ENCODE results near the gene SNX10. TPM values are rescaled to one million over a fixed set of nuclear protein-coding genes. Genes with fewer than 3 reads are reported as not detected.

Gene SNX10
- total RNA-seq, 3 donors from 2014 or later = 13.4 to 24.6 (median 18.1) TPM

DNA sequence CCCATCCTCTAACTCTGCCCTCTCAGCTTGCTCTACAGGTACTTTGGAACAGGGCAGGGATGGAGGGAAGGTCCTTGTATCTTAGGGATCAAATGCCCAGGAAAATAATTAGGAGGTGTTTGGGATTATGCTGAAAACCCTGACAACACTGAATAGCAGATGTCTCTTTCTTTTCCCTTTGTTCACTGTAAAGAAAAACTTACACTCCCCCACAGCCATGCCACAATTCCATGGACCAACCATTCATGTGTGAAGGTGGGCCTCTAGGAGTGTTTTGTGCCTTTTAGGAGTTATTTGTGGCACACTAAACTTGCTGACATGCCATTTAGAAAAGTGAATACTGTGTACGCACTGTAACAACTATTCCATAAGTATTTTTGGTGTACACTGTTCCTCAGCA is 108.1 kb downstream of the SNX10 start:
- Histone ChIP-seq H3K4me1 (no peaks in the 10 kb centered on the region), H3K36me3 (no peaks in the 10 kb centered on the region), H3K27ac (peak overlapping the region in 1 of 2 donors; percentile 89), H3K27me3 (no peaks in the 10 kb centered on the region), H3K9me3 (no peaks in the 10 kb centered on the region), H3K4me3 (no peak overlapping the region)
- intact Hi-C loops (cut with DNase I; ENCODE audit: low total_unique reads) = no loop called here
- TF ChIP-seq, protein P1, sequence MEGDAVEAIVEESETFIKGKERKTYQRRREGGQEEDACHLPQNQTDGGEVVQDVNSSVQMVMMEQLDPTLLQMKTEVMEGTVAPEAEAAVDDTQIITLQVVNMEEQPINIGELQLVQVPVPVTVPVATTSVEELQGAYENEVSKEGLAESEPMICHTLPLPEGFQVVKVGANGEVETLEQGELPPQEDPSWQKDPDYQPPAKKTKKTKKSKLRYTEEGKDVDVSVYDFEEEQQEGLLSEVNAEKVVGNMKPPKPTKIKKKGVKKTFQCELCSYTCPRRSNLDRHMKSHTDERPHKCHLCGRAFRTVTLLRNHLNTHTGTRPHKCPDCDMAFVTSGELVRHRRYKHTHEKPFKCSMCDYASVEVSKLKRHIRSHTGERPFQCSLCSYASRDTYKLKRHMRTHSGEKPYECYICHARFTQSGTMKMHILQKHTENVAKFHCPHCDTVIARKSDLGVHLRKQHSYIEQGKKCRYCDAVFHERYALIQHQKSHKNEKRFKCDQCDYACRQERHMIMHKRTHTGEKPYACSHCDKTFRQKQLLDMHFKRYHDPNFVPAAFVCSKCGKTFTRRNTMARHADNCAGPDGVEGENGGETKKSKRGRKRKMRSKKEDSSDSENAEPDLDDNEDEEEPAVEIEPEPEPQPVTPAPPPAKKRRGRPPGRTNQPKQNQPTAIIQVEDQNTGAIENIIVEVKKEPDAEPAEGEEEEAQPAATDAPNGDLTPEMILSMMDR (IDR thresholded peaks at IDR 0.05) = no peak
- no peak for TF ChIP-seq POLR2AphosphoS5 (IDR thresholded peaks at IDR 0.05)
- no peak for TF ChIP-seq POLR2A (IDR thresholded peaks at IDR 0.05)
- no peak for DNase-seq (ENCODE audit: low spot score in 2 of 2)

DNA sequence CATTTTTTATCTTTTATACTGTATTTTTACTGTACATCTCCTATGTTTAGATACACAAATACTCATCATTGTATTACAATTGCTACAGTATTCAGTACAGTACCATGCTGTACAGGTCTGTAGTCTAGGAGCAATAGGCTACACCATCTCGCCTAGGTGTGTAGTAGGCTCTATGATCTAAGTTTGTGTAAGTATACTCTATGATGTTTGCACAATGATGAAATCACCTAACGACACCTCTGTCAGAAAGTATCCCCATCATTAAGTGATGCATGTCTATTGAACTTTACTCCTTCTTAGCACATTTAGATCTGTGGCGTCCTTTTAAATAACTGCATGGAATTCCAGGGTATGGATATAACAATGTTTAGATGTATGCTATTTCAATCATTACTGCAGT is 112.0 kb downstream of the SNX10 start:
- Histone ChIP-seq H3K9me3 (no peaks in the 10 kb centered on the region), H3K36me3 (no peaks in the 10 kb centered on the region), H3K4me3 (no peak overlapping the region), H3K27ac (no peak overlapping the region), H3K4me1 (no peaks in the 10 kb centered on the region), H3K27me3 (no peaks in the 10 kb centered on the region)
- TF ChIP-seq POLR2AphosphoS5 (IDR thresholded peaks at IDR 0.05) (no peak), POLR2A (IDR thresholded peaks at IDR 0.05) (no peak)
- TF ChIP-seq, protein P1 (IDR thresholded peaks at IDR 0.05) = no peak
- intact Hi-C loops (cut with DNase I; ENCODE audit: low total_unique reads) = no loop called here
- no peak for DNase-seq (ENCODE audit: low spot score in 2 of 2)

DNA sequence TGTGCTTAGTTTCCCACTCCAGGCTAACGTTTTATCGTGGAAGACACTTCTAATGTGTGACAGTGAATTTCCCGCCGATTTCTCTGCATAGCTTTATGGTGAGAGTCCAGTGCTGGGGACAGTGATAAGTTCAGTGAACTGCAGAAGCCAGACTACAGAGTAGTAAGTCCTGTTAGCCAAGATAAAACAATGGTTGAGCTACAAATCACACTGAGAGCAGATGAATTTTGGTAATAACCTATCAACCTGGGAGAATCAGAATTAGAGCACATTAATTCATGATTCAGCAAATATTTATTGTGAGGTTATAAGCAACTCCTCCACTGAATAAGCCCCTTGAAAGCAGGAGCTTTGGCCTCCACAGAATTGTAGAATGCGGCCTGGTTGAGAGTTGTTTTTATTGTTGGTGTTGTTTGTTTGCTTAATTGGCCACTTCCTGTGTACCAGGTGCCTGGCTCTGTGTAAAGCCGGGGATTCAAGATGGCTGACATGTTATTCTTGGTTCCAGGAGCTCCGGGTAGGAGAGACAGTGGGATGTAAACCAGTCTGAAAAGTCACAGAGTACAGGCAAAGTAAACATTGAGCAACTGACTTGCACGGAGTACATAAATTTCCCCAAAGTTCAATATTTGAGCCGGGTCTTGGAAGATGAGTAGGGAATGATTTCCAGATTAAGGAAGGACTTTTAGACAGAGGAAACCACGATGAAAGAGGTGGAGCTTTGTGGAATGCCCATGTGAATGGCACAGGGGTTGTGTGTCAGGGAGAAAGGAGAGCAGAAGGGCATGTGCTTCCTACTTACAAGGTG is 112.7 kb downstream of the SNX10 start:
- no peaks in the 10 kb centered on the region for H3K36me3 ChIP-seq
- intact Hi-C loops (cut with DNase I; ENCODE audit: low total_unique reads) = no loop called here
- no peak overlapping the region for H3K4me3 ChIP-seq
- no peaks in the 10 kb centered on the region for H3K27me3 ChIP-seq
- TF ChIP-seq POLR2AphosphoS5 (IDR thresholded peaks at IDR 0.05) (no peak), POLR2A (IDR thresholded peaks at IDR 0.05) (no peak)
- TF ChIP-seq, protein P1 (IDR thresholded peaks at IDR 0.05) = no peak
- DNase-seq (ENCODE audit: low spot score in 2 of 2) = no peak
- H3K9me3 ChIP-seq = no peaks in the 10 kb centered on the region
- peak overlapping the region in 1 of 2 donors; percentile 6 for H3K27ac ChIP-seq
- H3K4me1 ChIP-seq = no peaks in the 10 kb centered on the region

DNA sequence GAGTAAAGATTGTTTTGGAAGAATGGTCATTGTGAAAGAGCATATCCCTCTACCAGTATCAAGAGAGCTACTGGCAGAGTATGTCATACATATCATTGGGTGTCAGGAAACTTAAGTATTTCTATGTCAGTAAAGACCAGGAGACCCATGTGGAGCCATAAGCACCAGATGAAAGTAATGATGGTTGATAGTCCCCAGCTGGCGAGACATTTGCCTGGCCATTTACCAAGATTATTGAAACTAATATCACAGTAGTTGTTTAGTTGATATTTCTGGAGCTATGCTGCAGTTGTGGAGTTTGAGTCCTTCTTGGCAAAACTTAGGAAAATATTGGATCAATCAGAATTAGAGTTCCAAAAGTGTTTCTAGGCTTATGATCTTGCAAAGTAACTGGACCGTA is 114.8 kb downstream of the SNX10 start:
- DNase-seq (ENCODE audit: low spot score in 2 of 2) = no peak
- TF ChIP-seq POLR2AphosphoS5 (IDR thresholded peaks at IDR 0.05) (no peak), POLR2A (IDR thresholded peaks at IDR 0.05) (no peak)
- TF ChIP-seq, protein P1 (IDR thresholded peaks at IDR 0.05) = no peak
- Histone ChIP-seq H3K36me3 (no peaks in the 10 kb centered on the region), H3K4me1 (no peaks in the 10 kb centered on the region), H3K4me3 (no peak overlapping the region), H3K27ac (no peak overlapping the region), H3K27me3 (no peaks in the 10 kb centered on the region), H3K9me3 (no peaks in the 10 kb centered on the region)
- intact Hi-C loops (cut with DNase I; ENCODE audit: low total_unique reads) = no loop called here

DNA sequence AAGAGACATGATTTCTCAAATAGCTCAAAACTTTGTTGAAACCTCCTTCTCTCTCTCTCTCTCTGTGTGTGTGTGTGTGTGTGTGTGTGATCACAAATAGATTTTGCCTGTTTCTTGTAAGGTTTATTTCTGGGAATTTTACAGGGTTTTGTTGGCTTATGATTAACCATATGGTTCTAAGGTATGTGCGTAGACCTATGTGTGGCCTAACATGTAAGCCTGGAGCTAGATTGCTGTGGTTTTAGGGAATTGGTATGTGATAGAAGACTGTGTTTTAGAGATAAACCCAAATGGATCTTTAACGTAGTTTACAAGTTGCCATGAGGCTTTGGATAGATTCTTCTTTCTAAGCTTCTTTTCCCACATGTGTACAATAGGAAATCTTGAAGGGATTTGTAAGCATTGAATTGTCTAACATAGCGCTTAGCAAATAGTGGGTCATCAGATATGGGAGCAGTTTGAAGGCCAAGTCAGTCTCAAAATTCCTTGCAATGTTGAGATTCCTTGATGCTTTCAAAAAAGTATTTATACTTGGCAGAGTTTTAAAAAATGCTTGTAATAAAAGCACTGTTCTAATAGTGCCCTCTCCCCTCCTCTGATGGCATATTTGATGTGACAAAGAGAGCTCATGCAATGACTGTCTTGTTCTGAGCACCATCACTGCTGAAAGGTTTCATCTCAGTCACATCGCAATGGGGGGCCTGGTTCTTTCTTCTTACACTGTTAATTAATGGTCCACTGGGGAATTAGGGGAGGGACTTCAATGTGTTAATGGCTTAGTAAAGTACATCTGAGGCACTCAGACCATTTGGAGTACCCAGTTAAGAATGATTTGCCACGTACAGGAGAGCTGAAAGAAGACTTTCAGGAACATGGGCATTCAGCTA is 118.2 kb downstream of the SNX10 start:
- Histone ChIP-seq H3K4me3 (no peak overlapping the region), H3K4me1 (no peaks in the 10 kb centered on the region), H3K36me3 (no peaks in the 10 kb centered on the region), H3K27ac (no peak overlapping the region), H3K9me3 (no peaks in the 10 kb centered on the region), H3K27me3 (no peaks in the 10 kb centered on the region)
- intact Hi-C loops (cut with DNase I; ENCODE audit: low total_unique reads) = no loop called here
- no peak for TF ChIP-seq POLR2A (IDR thresholded peaks at IDR 0.05)
- no peak for TF ChIP-seq POLR2AphosphoS5 (IDR thresholded peaks at IDR 0.05)
- TF ChIP-seq, protein P1 (IDR thresholded peaks at IDR 0.05) = no peak
- DNase-seq (ENCODE audit: low spot score in 2 of 2) = no peak

Measured in breast epithelium (tissue), 4 donors.